ENCODE data around the gene EGFL6.

EGFL6 gene

DNA sequence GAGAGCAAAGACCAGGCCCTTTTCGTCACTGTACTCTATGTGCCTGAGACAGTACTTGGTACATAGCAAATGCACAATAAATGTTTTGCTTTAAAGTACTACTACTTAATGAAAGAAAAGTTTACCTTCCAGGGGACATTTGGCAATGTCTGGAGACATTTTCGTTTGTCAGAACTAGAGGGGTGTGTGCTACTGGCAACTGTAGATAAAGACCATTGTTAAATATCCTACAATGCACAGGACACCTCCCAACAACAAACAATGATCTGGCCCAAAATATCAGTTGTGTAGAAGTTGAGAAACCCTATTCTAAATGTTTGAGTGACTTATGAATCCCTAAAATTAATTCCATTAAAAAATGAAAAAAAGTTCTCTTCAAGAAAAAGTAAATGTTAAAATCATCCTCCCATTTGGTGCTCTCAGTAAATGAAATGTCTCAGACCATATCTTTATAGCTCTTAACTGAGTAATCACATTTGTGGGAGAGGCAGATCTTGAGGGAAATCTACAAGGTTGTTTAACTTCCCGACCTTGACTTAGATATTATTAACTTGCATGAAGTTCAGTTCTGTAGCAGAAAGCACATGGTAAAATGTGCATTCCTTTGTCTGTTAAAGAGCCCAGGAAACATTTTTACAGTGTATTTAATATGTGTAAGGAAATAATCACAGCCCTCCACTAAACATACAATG, 18.5 kb downstream of the EGFL6 start:
- H3K27ac ChIP-seq = no peak overlapping the region
- TF ChIP-seq ZFX (IDR thresholded peaks at IDR 0.05; ENCODE audit: borderline replicate concordance) (no peak), CTCF (IDR thresholded peaks at IDR 0.05) (no peak)

DNA sequence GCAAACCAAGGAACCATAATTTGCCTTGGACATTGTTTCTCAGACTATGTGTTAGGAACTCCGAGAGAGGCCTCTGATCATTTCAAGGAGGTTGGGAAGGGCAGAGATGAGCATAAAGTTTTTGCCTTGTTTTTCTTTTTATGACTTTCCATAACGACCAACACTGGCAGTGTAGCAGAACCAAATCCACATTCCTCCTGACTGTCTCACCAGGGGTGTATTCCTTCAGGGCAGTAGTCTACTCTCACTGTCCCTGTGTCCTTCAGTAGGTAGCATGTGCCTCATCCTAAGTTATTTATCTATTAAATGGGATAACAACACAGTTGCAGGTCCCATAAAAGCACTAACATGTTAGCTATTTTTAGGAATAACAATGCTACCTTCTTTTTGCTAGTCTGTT, 20.8 kb downstream of the EGFL6 start:
- TF ChIP-seq CTCF (IDR thresholded peaks at IDR 0.05) (no peak), ZFX (IDR thresholded peaks at IDR 0.05; ENCODE audit: borderline replicate concordance) (no peak)
- H3K27ac ChIP-seq = no peak overlapping the region

- TF ChIP-seq ZFX (IDR thresholded peaks at IDR 0.05; ENCODE audit: borderline replicate concordance) (no peak), CTCF (IDR thresholded peaks at IDR 0.05) (no peak)
- H3K27ac ChIP-seq = no peak overlapping the region
Observed at GRCh38 chrX:13590914-13591313, 21.5 kb downstream of the EGFL6 start.

DNA sequence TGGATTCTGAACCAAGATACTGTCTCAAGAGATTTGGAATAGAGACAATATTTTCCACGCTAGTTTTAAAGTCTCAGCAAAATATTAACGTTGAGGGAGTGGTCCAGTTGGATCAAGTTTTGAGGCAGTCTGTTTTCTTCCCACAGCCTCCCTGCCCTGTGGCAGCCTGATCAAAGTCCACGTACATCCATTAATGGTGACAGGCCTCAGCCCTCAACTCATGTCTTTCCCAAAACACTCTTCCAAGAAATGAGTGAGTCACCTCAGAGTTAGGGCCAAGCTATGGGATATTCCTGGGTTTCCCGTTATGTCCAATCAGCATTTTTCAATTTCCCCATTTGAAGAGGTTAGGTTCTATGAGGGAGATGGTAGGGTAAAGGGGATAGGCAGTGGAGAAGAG, 28.5 kb downstream of the EGFL6 start:
- no peak for TF ChIP-seq ZFX (IDR thresholded peaks at IDR 0.05; ENCODE audit: borderline replicate concordance)
- no peak for TF ChIP-seq CTCF (IDR thresholded peaks at IDR 0.05)
- H3K27ac ChIP-seq = no peak overlapping the region

DNA sequence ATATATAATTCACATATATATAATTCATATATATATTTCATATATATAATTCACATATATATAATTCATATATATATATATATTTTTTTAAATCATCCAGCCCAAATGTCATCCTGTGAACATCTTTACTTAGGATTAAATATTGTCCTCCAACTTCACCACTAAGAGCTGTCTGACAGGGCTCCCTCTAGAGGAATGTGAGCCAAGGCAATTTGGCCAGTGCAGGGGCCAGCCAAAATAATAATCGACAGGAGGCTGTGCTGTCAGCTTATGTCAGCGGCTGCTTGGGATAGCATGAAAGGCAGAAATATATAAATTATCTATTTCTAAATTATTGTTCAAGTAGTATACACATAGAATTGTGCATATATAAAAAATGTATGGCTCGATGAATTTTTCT, 29.5 kb downstream of the EGFL6 start:
- TF ChIP-seq ZFX (IDR thresholded peaks at IDR 0.05; ENCODE audit: borderline replicate concordance) = no peak
- peak; percentile 16; the same call in 1 of the 2 replicates for TF ChIP-seq CTCF (IDR thresholded peaks at IDR 0.05)
- no peak overlapping the region for H3K27ac ChIP-seq

- TF ChIP-seq CTCF (IDR thresholded peaks at IDR 0.05) (no peak), ZFX (IDR thresholded peaks at IDR 0.05; ENCODE audit: borderline replicate concordance) (no peak)
- H3K27ac ChIP-seq = no peak overlapping the region
Observed at GRCh38 chrX:13599491-13599890, 30.1 kb downstream of the EGFL6 start.

DNA sequence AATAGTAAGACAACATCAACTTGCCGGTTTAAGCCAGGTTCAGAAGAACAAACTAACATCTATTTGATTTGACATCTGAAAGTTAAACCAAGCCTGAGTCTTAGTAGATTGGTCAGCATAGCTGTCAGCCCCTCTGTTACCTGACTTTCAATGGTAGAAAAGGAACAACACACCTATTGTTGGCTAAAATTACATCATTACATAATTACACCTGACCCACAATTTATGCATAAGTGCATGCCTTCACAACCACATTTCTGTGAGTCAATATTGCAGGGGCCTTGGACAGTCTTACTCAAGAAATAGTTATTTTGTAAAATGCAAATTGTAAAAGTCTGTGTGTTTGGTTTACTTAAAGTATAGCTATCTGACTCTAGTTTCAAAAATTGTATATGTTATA, 36.2 kb downstream of the EGFL6 start:
- TF ChIP-seq CTCF (IDR thresholded peaks at IDR 0.05) = no peak
- no peak for TF ChIP-seq ZFX (IDR thresholded peaks at IDR 0.05; ENCODE audit: borderline replicate concordance)
- H3K27ac ChIP-seq = no peak overlapping the region
